GM12878 (cell line): Measurements from ENCODE around the gene DOCK9. TPM values are rescaled to one million over a fixed set of nuclear protein-coding genes. Genes with fewer than 3 reads are reported as not detected.

Experiments used
- BHLHE40 ChIP-seq, 2 experiments: fragments of 450-650 bp in 1 of 2; IDR thresholded peaks; 2 replicates each; pipeline ENCODE4 v1.6.1; 2011 to 2017; ENCODE audit warnings: low read depth in 2 of 2, borderline replicate concordance in 1 of 2, improper control_type of control experiment in 1 of 2, low read length in 1 of 2, mild to moderate bottlenecking in 1 of 2
- CHD1 ChIP-seq: IDR thresholded peaks from 2 replicates; pipeline ENCODE4 v1.6.1; 2012; ENCODE audit warnings: low read depth, low read length, improper control_type of control experiment
- JUND ChIP-seq: IDR thresholded peaks from 2 replicates; pipeline ENCODE4 v1.6.1; 2012; ENCODE audit warnings: low read depth, mild to moderate bottlenecking, low read length, improper control_type of control experiment, moderate library complexity
- MEF2B ChIP-seq: fragments of 450-650 bp; IDR thresholded peaks from 2 replicates; pipeline ENCODE4 v1.6.1; 2018; ENCODE audit warnings: mild to moderate bottlenecking, moderate library complexity; ENCODE audit not compliant: partially characterized antibody, poor library complexity, severe bottlenecking
- MXI1 ChIP-seq: fragments of 150-350 bp; IDR thresholded peaks from 2 replicates; pipeline ENCODE4 v1.6.1; 2011; ENCODE audit warnings: low read depth, mild to moderate bottlenecking, inconsistent platforms, low read length, improper control_type of control experiment
- NFYB ChIP-seq: IDR thresholded peaks from 2 replicates; pipeline ENCODE4 v1.6.1; 2011; ENCODE audit warnings: low read depth, mild to moderate bottlenecking, low read length, improper control_type of control experiment, moderate library complexity; ENCODE audit not compliant: insufficient read depth
- NR2F1 ChIP-seq: fragments of 450-650 bp; conservative IDR thresholded peaks from 2 replicates; pipeline ENCODE4 v1.6.1; 2017; ENCODE audit warnings: mild to moderate bottlenecking
- POLR2AphosphoS2 ChIP-seq: IDR thresholded peaks from 2 replicates; pipeline ENCODE4 v1.6.1; 2011; ENCODE audit warnings: low read depth, mild to moderate bottlenecking, low read length, improper control_type of control experiment, moderate library complexity
- RBBP5 ChIP-seq: fragments of 200-600 bp; sonication (generic); conservative IDR thresholded peaks from 2 replicates; pipeline ENCODE4 v1.6.1; 2016
- SMARCA5 ChIP-seq: fragments of 450-650 bp; IDR thresholded peaks from 2 replicates; pipeline ENCODE4 v1.6.1; 2017; ENCODE audit warnings: mild to moderate bottlenecking
- SPI1 ChIP-seq: IDR thresholded peaks from 2 replicates; pipeline ENCODE4 v1.6.1; 2011; ENCODE audit warnings: low read depth, mild to moderate bottlenecking, low read length, moderate library complexity, borderline replicate concordance; ENCODE audit not compliant: insufficient read depth
- SRF ChIP-seq, 2 experiments: IDR thresholded peaks; 2 replicates each; pipeline ENCODE4 v1.6.1; 2011; ENCODE audit warnings: low read depth in 2 of 2, low read length in 2 of 2, mild to moderate bottlenecking in 1 of 2, moderate library complexity in 1 of 2
- ZBED1 ChIP-seq: IDR thresholded peaks from 2 replicates; pipeline ENCODE4 v1.6.1; 2016; ENCODE audit warnings: borderline replicate concordance
- ZZZ3 ChIP-seq: IDR thresholded peaks from 2 replicates; pipeline ENCODE4 v1.6.1; 2011; ENCODE audit warnings: low read depth; ENCODE audit not compliant: control insufficient read depth, insufficient read length
- polyA plus RNA-seq, 11 experiments: library from polyadenylated mRNA; depleted of rRNA in 4 of 11; unstranded in 6 of 11; stranded (reverse) in 5 of 11; fragments of >200 nt; fragmentation: Nextera tagmentation in 4 of 11; fragmentation: Illumina TruSeq in 1 of 11; extraction: Ambion mirVana in 4 of 11; extraction: Trizol in 1 of 11; gene quantifications; 1 replicate in 1 of 11; 2 replicates in 10 of 11; pipeline versions ENCODE4 v1.2.1 to v1.2.3, GENCODE V29; 2011 to 2016; ENCODE audit warnings: inconsistent platforms in 2 of 11, missing spikeins in 2 of 11, low read depth in 1 of 11
- total RNA-seq, 4 experiments: library from RNA; depleted of rRNA in 3 of 4; stranded (reverse); fragments of >200 nt in 3 of 4; fragmentation: Illumina TruSeq in 1 of 4; extraction: Trizol in 1 of 4; gene quantifications; 2 replicates each; pipeline versions ENCODE4 v1.2.1 to v1.2.3, GENCODE V29; 2013 to 2021
- TF ChIP-seq, protein P1 (sequence below): IDR thresholded peaks from 2 replicates; pipeline ENCODE4 v1.6.1; 2012; ENCODE audit warnings: low read depth, low read length, improper control_type of control experiment
- TF ChIP-seq, protein P2 (sequence below): fragments of 450-650 bp; IDR thresholded peaks from 2 replicates; pipeline ENCODE4 v1.6.1; 2017; ENCODE audit warnings: mild to moderate bottlenecking, moderate library complexity
- TF ChIP-seq, protein P3 (sequence below): fragments of 150-350 bp; IDR thresholded peaks from 2 replicates; pipeline ENCODE4 v1.6.1; 2014; ENCODE audit warnings: mild to moderate bottlenecking, low read depth, low read length
- TF ChIP-seq, protein P4 (sequence below): fragments of 450-650 bp; IDR thresholded peaks from 2 replicates; pipeline ENCODE4 v1.6.1; 2017; ENCODE audit warnings: borderline replicate concordance
- TF ChIP-seq, protein P5 (sequence below): fragments of 450-650 bp; IDR thresholded peaks from 2 replicates; pipeline ENCODE4 v1.6.1; 2017; ENCODE audit warnings: antibody characterized with exemption, mild to moderate bottlenecking, moderate library complexity

Gene DOCK9
- total and polyA plus RNA-seq, 10 of the 15 experiments (the other 5 are each of a cell fraction or from before 2014, with no cell fraction given), result 0.09 to 2.9 (median 0.74) TPM

DNA sequence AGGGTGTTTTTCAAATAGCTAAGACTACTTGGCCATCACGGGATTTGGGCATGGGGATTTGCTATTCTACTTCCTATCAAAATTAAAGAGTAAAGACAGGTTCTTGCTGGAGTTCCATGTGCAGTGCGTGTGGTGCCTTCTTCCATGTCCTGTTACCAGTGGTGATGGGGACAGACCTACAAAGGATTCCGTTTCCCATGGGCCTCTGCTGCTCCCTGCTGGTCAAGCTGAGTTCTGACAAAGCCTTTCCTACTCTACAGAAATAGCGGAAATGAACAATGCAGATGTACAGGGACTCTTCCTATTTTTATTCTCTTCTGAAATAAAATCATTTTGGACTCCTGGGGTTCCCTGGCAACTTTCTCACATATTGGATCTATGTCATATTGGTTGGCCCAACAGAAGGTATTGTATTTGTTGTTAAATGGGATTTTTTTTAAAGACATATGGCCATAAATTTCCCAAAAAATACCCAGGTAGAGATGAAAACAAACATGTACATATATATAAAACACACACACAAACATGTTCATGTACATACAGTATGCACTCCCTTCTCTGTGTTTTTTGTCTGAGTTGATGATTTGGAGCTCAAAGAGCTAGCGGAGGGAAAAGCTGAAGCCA lies 134.9 kb downstream of the DOCK9 start (continued):
- TF ChIP-seq POLR2AphosphoS2 (no peak), NR2F1 (no peak), SPI1 (peak; percentile 51; the same call in 1 of the 2 replicates), ZZZ3 (no peak), BHLHE40 (IDR thresholded peaks at IDR 0.05; ENCODE audit: borderline replicate concordance in 1 of 2, low read depth in 2 of 2, low read length in 1 of 2) (no peak), SMARCA5 (no peak), SRF (IDR thresholded peaks at IDR 0.05; ENCODE audit: low read depth in 2 of 2, low read length in 2 of 2) (no peak), ZBED1 (no peak), MEF2B (no peak), MXI1 (no peak), CHD1 (no peak), NFYB (no peak), RBBP5 (no peak), JUND (no peak)
- TF ChIP-seq, protein P1, sequence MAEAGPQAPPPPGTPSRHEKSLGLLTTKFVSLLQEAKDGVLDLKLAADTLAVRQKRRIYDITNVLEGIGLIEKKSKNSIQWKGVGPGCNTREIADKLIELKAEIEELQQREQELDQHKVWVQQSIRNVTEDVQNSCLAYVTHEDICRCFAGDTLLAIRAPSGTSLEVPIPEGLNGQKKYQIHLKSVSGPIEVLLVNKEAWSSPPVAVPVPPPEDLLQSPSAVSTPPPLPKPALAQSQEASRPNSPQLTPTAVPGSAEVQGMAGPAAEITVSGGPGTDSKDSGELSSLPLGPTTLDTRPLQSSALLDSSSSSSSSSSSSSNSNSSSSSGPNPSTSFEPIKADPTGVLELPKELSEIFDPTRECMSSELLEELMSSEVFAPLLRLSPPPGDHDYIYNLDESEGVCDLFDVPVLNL, result no peak
- TF ChIP-seq, protein P2, sequence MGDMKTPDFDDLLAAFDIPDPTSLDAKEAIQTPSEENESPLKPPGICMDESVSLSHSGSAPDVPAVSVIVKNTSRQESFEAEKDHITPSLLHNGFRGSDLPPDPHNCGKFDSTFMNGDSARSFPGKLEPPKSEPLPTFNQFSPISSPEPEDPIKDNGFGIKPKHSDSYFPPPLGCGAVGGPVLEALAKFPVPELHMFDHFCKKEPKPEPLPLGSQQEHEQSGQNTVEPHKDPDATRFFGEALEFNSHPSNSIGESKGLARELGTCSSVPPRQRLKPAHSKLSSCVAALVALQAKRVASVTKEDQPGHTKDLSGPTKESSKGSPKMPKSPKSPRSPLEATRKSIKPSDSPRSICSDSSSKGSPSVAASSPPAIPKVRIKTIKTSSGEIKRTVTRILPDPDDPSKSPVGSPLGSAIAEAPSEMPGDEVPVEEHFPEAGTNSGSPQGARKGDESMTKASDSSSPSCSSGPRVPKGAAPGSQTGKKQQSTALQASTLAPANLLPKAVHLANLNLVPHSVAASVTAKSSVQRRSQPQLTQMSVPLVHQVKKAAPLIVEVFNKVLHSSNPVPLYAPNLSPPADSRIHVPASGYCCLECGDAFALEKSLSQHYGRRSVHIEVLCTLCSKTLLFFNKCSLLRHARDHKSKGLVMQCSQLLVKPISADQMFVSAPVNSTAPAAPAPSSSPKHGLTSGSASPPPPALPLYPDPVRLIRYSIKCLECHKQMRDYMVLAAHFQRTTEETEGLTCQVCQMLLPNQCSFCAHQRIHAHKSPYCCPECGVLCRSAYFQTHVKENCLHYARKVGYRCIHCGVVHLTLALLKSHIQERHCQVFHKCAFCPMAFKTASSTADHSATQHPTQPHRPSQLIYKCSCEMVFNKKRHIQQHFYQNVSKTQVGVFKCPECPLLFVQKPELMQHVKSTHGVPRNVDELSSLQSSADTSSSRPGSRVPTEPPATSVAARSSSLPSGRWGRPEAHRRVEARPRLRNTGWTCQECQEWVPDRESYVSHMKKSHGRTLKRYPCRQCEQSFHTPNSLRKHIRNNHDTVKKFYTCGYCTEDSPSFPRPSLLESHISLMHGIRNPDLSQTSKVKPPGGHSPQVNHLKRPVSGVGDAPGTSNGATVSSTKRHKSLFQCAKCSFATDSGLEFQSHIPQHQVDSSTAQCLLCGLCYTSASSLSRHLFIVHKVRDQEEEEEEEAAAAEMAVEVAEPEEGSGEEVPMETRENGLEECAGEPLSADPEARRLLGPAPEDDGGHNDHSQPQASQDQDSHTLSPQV, result 0 out of 2 replicates have a peak, but pooled peaks have one; percentile 51
- TF ChIP-seq, protein P3, sequence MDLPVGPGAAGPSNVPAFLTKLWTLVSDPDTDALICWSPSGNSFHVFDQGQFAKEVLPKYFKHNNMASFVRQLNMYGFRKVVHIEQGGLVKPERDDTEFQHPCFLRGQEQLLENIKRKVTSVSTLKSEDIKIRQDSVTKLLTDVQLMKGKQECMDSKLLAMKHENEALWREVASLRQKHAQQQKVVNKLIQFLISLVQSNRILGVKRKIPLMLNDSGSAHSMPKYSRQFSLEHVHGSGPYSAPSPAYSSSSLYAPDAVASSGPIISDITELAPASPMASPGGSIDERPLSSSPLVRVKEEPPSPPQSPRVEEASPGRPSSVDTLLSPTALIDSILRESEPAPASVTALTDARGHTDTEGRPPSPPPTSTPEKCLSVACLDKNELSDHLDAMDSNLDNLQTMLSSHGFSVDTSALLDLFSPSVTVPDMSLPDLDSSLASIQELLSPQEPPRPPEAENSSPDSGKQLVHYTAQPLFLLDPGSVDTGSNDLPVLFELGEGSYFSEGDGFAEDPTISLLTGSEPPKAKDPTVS, result no peak
- TF ChIP-seq, protein P4, sequence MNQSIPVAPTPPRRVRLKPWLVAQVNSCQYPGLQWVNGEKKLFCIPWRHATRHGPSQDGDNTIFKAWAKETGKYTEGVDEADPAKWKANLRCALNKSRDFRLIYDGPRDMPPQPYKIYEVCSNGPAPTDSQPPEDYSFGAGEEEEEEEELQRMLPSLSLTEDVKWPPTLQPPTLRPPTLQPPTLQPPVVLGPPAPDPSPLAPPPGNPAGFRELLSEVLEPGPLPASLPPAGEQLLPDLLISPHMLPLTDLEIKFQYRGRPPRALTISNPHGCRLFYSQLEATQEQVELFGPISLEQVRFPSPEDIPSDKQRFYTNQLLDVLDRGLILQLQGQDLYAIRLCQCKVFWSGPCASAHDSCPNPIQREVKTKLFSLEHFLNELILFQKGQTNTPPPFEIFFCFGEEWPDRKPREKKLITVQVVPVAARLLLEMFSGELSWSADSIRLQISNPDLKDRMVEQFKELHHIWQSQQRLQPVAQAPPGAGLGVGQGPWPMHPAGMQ, result no peak
- TF ChIP-seq, protein P5, sequence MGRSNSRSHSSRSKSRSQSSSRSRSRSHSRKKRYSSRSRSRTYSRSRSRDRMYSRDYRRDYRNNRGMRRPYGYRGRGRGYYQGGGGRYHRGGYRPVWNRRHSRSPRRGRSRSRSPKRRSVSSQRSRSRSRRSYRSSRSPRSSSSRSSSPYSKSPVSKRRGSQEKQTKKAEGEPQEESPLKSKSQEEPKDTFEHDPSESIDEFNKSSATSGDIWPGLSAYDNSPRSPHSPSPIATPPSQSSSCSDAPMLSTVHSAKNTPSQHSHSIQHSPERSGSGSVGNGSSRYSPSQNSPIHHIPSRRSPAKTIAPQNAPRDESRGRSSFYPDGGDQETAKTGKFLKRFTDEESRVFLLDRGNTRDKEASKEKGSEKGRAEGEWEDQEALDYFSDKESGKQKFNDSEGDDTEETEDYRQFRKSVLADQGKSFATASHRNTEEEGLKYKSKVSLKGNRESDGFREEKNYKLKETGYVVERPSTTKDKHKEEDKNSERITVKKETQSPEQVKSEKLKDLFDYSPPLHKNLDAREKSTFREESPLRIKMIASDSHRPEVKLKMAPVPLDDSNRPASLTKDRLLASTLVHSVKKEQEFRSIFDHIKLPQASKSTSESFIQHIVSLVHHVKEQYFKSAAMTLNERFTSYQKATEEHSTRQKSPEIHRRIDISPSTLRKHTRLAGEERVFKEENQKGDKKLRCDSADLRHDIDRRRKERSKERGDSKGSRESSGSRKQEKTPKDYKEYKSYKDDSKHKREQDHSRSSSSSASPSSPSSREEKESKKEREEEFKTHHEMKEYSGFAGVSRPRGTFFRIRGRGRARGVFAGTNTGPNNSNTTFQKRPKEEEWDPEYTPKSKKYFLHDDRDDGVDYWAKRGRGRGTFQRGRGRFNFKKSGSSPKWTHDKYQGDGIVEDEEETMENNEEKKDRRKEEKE, result no peak
